Ramos (cell line): ENCODE measurements around the gene DLGAP1.
"Not testable (repeated sequence)": the region's sequence is repeated elsewhere in the genome, so short reads cannot be mapped to it uniquely, and the experiment has no call there.

Experiments used
- in situ Hi-C: fragments of 300-500 bp; cut with MboI; formaldehyde crosslinking; loops from one replicate; pipeline ENCODE4 v1.14.3; 2022; ENCODE audit warnings: low sequenced_read_pairs; ENCODE audit not compliant: unreplicated experiment

The DLGAP1 gene

DNA sequence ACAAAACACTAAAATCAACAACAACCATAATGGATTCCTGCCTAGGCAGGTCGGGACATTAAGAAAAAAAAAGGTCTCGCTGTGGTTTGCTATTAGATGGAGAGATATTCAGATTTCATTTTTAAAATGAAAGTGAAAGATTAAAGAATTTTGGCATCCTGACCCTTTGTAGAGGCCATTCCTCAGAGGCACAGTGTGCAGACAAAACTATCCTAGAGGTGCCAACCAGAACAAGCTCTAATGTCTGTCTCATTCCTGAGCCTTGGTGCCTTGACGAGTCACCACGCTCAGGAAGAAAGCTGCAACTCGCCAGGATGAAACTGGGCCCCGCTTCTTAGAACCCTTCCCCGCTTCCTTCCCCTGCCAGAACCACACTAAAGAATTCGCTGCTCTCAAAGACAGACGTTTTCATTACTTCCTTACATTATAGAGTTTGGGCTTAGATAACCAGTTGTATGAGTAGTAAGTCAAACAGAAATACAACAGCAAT lies 849.1 kb downstream of the DLGAP1 start:
- in situ Hi-C loops = no loop called here

DNA sequence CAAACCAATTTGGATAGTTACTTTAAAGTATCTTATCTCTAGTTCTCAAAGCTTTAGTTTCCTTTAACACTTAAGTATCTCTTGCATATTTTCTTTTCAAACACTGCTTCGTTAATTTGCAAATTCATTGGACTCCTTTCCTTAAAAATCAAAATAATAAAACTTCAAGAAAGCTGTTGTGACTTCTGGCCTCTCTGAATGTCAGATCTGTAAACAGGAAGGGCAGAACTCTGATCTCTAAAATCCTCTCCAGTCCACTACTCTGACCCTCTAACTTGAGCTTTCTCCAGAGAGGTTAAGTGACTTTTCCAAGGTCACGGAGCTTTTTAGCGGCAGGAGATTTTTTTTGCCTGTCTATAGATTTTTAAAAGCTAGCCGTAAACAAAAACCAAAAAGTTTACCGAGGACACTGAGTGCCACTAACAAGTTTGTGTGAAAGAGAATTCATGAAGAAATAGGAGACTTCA lies 849.6 kb downstream of the DLGAP1 start:
- in situ Hi-C loops = no loop called here

GRCh38 chr18:3604498-3605408 lies 850.4 kb downstream of the DLGAP1 start:
- in situ Hi-C loops = no loop called here

GRCh38 chr18:3604235-3604497 lies 850.9 kb downstream of the DLGAP1 start:
- in situ Hi-C loops = no loop called here

DNA sequence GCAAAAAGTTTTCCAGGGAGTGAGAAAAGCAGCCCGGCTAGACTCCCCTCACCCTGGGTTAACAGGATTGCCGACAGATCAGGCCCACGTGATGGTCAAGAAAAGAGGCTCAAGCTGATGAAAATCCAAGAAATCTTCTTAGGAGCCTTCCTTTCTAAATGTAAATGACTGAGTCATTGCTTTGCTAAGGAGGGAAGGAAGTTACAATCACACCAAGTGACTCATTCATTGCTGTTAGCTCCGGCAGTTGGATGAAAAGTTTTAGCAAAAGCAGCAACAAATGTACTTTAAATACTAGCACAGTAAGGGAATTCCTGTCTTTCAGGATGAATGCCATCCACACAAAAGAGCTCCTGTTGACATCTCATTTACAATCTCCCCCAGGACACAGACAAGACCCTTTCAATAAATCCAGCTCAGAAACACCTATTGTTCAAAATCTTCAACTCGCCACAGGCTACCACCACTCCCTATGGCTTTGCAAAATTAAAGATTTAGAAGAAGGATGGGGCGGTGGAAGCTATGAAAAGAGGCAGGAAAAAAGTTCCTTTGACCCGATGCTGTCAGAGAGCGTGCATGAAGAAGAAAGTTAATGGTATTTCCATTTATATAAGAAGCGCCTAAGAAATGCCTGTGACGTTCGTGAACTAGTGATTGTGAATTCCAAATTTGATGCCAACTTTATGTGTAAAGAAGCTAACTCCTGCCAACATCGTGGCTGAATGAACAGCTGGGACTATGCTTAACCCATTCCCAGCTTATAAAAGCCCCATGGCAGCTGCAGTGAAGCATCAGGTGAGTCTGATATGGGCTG lies 851.5 kb downstream of the DLGAP1 start:
- in situ Hi-C loops = no loop called here

- in situ Hi-C loops = not testable (repeated sequence)
These were observed 853.9 kb downstream of the DLGAP1 start for GRCh38 chr18:3601106-3601755.

DNA sequence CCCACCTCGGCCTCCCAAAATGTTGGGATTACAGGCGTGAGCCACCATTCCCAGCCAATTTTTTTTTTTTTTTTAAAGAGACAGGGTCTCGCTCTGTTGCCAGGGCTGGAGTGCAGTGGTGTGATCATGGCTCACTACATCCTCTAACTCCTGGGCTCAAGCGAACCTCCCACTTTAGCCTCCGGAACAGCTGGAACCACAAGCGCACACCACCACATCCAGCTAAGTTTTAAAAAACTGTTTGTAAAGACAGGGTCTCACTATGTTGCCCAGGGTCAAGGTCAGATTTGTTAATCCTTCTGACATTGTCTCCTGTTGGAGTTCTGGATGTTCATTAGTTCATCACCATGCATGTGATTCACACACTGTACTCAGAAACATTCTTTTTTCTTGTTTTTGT lies 855.2 kb downstream of the DLGAP1 start:
- in situ Hi-C loops = loop anchor here (5.0 to 10.0 kb wide), 2 partner anchors 148 to 315 kb away; partner anchors contain the start of gene TGIF1

- in situ Hi-C loops = loop anchor here (5.0 to 10.0 kb wide), 2 partner anchors 147 to 314 kb away; partner anchors contain the start of gene TGIF1
These were observed 855.9 kb downstream of the DLGAP1 start for GRCh38 chr18:3599195-3599594.

DNA sequence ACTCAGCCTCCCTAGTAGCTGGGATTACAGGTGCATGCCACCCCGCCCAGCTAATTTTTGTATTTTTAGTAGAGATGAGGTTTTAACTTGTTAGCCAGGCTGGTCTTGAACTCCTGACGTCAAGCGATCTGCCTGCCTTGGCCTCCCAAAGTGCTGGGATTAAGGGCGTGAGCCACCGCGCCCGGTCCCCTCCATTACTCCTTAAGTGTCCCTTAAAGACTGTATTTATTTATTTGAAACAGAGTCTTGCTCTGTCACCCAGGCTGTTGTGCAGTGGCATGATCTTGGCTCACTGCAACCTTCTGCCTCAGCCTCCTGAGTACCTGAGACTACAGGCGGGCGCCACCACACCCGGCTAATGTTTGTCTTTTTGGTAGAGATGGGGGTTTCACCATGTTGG lies 856.5 kb downstream of the DLGAP1 start:
- in situ Hi-C loops = loop anchor here (5.0 to 10.0 kb wide), 2 partner anchors 146 to 314 kb away; partner anchors contain the start of gene TGIF1

DNA sequence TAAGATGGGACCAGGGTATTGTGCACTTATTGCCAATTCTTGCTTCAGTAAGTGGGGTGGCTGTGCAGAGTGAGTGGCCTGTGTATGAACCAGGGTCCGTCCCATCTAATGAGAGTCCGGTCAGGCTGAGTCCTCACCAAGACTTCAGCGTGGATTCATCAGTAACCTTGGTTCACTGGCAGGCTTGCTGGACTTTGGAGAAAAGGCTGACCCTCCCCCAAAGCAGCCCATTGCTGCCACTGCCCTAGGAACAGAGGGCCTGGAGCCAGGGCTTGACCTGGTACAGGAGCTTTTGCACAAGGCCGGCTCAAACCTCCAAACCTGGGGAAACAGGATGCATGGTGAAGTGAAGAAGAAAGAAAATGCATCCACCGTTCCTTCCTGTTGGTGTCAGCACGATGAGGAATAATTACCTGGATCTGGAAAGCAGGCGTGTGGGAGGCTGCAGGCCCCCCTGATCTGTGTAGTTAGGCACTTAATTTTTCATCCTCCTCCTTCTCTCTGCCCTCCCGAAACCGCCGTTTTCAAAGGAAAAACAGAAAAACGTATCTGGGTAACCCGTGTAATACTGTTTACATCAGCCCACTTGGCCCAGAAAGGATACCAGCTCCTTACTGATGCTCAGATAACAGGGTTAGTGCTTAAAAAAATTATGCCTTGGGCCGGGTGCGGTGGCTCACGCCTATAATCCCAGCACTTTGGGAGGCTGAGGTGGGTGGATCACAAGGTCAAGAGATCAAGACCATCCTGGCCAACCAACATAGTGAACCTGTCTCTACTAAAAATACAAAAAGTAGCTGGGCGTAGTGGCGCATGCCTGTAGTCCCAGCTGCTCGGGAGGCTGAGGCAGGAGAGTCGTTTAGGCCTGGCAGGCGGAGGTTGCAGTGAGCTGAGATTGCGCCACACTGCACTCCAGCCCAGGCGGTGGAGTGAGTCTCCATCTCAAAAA lies 857.4 kb downstream of the DLGAP1 start:
- in situ Hi-C loops = loop anchor here (5.0 to 10.0 kb wide), 2 partner anchors 145 to 313 kb away; partner anchors contain the start of gene TGIF1

GRCh38 chr18:3596637-3597384 lies 858.3 kb downstream of the DLGAP1 start:
- in situ Hi-C loops = loop anchor here (5.0 to 10.0 kb wide), 2 partner anchors 145 to 312 kb away; partner anchors contain the start of gene TGIF1

DNA sequence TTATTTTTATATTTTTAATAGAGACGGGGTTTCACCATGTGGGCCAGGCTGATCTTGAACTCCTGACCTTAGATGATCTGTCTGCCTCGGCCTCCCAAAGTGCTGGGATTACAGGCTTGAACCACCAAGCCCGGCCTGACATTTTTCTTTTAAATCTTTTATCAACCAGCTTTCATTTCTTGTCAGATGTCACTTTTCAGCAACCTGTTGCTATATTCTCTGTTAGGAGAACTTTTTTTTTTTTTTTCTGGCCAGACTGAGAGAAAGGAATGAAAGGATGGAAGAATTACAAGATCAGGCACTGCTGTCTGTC lies 858.8 kb downstream of the DLGAP1 start:
- in situ Hi-C loops = loop anchor here (5.0 to 10.0 kb wide), 2 partner anchors 144 to 311 kb away; partner anchors contain the start of gene TGIF1

DNA sequence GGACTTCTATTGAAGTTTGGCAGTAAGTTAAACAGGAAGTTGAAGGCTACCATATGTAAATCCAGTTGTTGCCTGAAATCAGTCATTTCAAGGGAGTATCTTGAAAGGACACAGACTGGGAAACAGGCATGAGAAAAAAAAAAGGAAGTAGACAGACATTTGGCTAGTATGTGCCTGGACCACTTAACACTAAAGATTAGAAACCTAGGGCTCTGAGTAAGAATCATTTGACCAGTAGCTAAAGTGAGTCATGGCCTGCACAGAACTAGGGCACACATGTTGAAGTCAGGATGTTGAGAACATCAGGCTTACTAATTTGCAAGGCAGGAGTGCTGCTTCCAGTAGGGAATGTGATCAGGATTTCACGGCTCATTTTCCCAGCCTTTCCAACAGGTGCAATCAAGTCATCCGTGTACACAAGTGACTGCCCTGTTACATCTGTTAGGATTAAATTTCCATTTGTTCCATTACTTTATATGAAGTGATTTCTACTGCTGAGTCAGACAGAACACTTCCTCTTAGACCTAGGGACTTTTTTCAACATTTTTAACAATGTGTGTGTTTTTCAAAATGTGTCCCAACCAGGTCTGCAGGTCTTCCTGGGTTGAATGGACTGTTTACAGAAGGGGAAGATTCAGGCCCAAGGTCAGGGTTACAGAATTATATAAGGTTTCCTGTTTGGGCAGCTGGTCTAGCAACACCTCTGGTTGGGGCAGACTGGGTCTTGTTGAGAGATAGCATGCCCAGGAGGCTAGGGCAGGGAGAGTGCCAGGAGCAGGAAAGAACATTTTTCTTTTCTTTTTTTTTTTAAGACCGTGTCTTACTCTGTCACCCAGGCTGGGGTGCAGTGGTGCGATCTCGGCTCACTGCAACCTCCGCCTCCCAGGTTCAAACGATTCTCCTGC lies 859.5 kb downstream of the DLGAP1 start:
- in situ Hi-C loops = loop anchor here (5.0 to 10.0 kb wide), 2 partner anchors 143 to 311 kb away; partner anchors contain the start of gene TGIF1

GRCh38 chr18:3594760-3595368 lies 860.2 kb downstream of the DLGAP1 start:
- in situ Hi-C loops = loop anchor here (5.0 to 10.0 kb wide), 2 partner anchors 143 to 310 kb away; partner anchors contain the start of gene TGIF1

DNA sequence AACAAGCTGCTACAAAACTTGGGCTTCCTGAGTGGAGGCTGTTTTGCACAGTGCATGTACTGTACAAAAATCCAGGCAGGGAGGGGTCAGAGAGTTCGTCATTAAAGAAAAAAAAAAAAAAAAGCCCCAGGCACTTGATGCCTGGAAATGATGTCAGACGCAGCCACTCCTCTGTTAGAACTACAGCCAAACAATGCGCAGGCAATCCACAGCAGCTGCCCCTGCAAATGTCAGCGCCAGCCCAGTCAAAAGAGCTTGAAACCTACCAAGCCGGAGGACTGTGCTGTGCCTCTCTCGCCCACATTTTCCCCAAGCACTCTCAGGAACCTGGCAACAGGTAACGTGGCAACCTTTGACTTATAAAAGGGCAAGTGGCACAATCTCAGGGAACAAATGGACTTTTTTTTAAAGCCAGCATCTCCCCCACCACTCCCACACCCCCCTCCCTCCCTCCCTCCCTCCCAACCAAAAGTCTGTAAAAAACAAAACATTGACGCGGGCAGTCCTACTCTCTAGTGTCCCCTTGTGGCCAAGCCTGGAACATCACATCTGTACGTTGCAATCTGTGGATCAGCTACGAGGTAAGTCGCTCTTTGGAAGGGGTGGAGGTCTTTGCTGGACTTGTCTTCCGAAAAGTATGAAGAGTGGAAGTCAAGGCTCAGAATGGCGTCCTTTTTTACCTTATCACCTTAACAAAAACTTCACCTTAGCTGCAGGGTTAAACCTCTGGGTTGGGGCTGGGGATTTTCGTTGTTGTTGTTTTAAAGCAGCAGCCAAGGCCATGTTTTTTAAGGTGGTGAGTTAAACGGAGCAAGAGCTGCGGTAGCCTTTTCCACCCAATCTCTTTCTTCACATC lies 861.0 kb downstream of the DLGAP1 start:
- in situ Hi-C loops = loop anchor here (10.0 kb wide), 1 partner anchor 309 kb away; no protein-coding TSS in a partner anchor

DNA sequence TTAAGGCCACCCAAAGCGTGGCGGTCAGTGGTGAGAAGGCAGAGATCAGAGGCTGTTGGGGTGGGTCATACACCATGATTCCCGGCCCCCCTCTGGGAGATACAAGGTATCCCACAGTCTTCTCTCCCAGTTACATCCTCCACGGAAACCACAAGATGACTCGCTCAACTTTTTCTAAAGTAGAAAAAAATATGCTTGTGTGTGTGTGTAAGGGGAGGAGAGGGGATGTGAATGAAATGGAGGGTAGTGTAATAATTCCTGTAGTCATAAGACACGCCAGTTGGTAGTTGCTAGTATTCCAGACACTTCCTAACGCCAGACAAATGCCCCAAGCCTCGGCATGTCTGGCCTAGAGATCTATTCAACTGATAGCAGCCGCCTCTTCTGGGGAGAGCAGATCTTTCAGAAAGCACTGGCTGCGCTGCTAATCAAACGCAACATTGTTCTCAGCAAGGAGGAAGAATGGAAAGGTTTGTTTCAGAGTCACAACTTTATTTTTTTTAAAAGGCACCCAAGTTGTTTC lies 861.7 kb downstream of the DLGAP1 start:
- in situ Hi-C loops = loop anchor here (10.0 kb wide), 1 partner anchor 309 kb away; no protein-coding TSS in a partner anchor
